GM18519 (cell line): Measurements from ENCODE around the gene KDM5B.
"Not testable (repeated sequence)": the region's sequence is repeated elsewhere in the genome, so short reads cannot be mapped to it uniquely, and the experiment has no call there.

ENCODE experiments used
- ATAC-seq: cut with Tn5 transposase; IDR thresholded peaks from one replicate; pipeline ENCODE4 v1.9.1; 2021; ENCODE audit warnings: mild to moderate bottlenecking, moderate library complexity; ENCODE audit not compliant: unreplicated experiment, low FRiP score

The KDM5B gene

GRCh38 chr1:202716654-202717053 is 91.6 kb downstream of the KDM5B start:
- no peak for ATAC-seq

- not testable (repeated sequence) for ATAC-seq
Measured at GRCh38 chr1:202714202-202714601, 94.0 kb downstream of the KDM5B start.

GRCh38 chr1:202713110-202713509 is 95.1 kb downstream of the KDM5B start:
- ATAC-seq = no peak

GRCh38 chr1:202711949-202712635 is 96.1 kb downstream of the KDM5B start:
- no peak for ATAC-seq

- ATAC-seq = no peak
Measured at GRCh38 chr1:202710070-202711045, 97.9 kb downstream of the KDM5B start, which contains the start of gene SYT2. Gene SYT2, minus strand, starts transcription at chr1:202710454. Its CDS starts 104,682 bp downstream, at chr1:202605772.

- ATAC-seq = no peak
Measured at GRCh38 chr1:202709276-202710041, 98.8 kb downstream of the KDM5B start.

- ATAC-seq = no peak
Measured at GRCh38 chr1:202708456-202709275, 99.6 kb downstream of the KDM5B start.

- no peak for ATAC-seq
Measured at GRCh38 chr1:202706851-202707250, 101.4 kb downstream of the KDM5B start.

- no peak for ATAC-seq
Measured at GRCh38 chr1:202704601-202705000, 103.6 kb downstream of the KDM5B start.

- ATAC-seq = no peak
Measured at GRCh38 chr1:202703191-202703590, 105.0 kb downstream of the KDM5B start.

GRCh38 chr1:202702088-202702487 is 106.1 kb downstream of the KDM5B start:
- ATAC-seq = no peak

GRCh38 chr1:202701200-202701599 is 107.0 kb downstream of the KDM5B start:
- ATAC-seq = no peak

- ATAC-seq = no peak
Measured at GRCh38 chr1:202700061-202700460, 108.2 kb downstream of the KDM5B start.

GRCh38 chr1:202698276-202698675 is 109.9 kb downstream of the KDM5B start:
- ATAC-seq = no peak

GRCh38 chr1:202697038-202697437 is 111.2 kb downstream of the KDM5B start:
- no peak for ATAC-seq

GRCh38 chr1:202694314-202694713 is 113.9 kb downstream of the KDM5B start:
- no peak for ATAC-seq

GRCh38 chr1:202692959-202693555 is 115.2 kb downstream of the KDM5B start:
- ATAC-seq = no peak

GRCh38 chr1:202691816-202692215 is 116.4 kb downstream of the KDM5B start:
- no peak for ATAC-seq
